T47D (cell line): Measurements from ENCODE around the gene CCNL2.
"Not testable (repeated sequence)": the region's sequence is repeated elsewhere in the genome, so short reads cannot be mapped to it uniquely, and the experiment has no call there.

ENCODE experiments used
- DNase-seq, 2 experiments: peaks; one replicate each; pipeline versions ENCODE4 v3.0.0 to v3.0.0-alpha.2; 2011 to 2012; ENCODE audit warnings: low read depth in 1 of 2, low spot score in 1 of 2
- JUND ChIP-seq: IDR thresholded peaks from 2 replicates; pipeline ENCODE4 v1.6.1; 2012; ENCODE audit warnings: low read depth
- in situ Hi-C: cut with HindIII; loops from 2 replicates; pipeline ENCODE4 v1.10.0; 2016; ENCODE audit warnings: low sequenced_read_pairs, low pct_unique_long_range_greater_than_20kb

CCNL2 gene

GRCh38 chr1:1397839-1398523 is 1.2 kb downstream of the CCNL2 start:
- TF ChIP-seq JUND, result no peak
- no peak for DNase-seq
- in situ Hi-C loops, result no loop called here

GRCh38 chr1:1395166-1395565 is 4.0 kb downstream of the CCNL2 start:
- no peak for TF ChIP-seq JUND
- in situ Hi-C loops, result no loop called here
- no peak for DNase-seq

GRCh38 chr1:1394116-1394515 is 5.0 kb downstream of the CCNL2 start:
- in situ Hi-C loops, result no loop called here
- DNase-seq, result no peak
- no peak for TF ChIP-seq JUND

GRCh38 chr1:1393428-1393827 is 5.7 kb downstream of the CCNL2 start:
- TF ChIP-seq JUND, result no peak
- no peak for DNase-seq
- in situ Hi-C loops, result no loop called here

DNA sequence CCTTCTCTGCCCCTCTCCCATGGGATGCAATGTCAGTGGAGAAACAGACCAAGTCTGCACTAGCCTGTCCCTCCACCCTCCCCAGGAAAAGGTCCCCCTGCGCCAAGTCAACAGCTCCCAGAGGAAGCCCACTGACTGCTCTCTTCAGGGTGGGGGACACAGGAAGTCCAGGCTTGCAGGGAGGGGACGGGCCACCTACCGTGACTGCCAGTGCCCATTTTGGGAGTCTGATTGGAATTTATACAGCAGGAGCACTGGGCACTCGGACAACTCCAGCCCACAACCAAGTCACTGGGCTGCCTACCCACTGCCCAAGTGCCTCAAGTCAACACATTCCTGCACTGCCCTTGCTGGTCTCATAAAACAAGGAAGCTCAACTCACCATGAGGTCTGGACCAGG is 6.1 kb downstream of the CCNL2 start:
- TF ChIP-seq JUND, result no peak
- in situ Hi-C loops, result no loop called here
- no peak for DNase-seq

- no peak for TF ChIP-seq JUND
- in situ Hi-C loops, result no loop called here
- no peak for DNase-seq
These were observed 7.9 kb downstream of the CCNL2 start for GRCh38 chr1:1391225-1391624.

DNA sequence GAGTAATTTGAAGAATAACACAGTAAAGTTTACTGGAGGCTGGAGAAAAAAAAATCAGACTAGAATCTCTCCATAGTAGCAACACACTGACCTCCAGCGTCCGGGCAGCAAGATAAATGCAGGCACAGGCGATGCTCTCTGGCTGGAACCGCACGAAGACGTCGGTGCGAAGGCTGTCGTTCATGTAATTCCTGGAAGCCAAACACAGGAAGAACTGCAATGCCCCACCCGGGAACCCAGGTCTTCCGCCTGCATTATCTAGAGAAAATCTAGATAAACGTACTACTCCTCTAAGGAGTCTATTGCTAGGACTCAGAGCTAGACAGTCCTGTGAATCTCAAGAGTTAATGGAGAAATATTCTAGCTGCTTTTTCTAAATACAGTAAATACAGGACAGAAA is 8.5 kb downstream of the CCNL2 start:
- no peak for DNase-seq
- in situ Hi-C loops, result no loop called here
- no peak for TF ChIP-seq JUND

GRCh38 chr1:1388078-1388472 is 11.1 kb downstream of the CCNL2 start:
- no peak for TF ChIP-seq JUND
- in situ Hi-C loops, result no loop called here
- no peak for DNase-seq

- DNase-seq, result no peak
- TF ChIP-seq JUND, result no peak
- in situ Hi-C loops, result no loop called here
These were observed 11.7 kb downstream of the CCNL2 start for GRCh38 chr1:1387098-1388077.

GRCh38 chr1:1385931-1386330 is 13.2 kb downstream of the CCNL2 start:
- DNase-seq, result no peak
- in situ Hi-C loops, result no loop called here
- TF ChIP-seq JUND, result no peak

DNA sequence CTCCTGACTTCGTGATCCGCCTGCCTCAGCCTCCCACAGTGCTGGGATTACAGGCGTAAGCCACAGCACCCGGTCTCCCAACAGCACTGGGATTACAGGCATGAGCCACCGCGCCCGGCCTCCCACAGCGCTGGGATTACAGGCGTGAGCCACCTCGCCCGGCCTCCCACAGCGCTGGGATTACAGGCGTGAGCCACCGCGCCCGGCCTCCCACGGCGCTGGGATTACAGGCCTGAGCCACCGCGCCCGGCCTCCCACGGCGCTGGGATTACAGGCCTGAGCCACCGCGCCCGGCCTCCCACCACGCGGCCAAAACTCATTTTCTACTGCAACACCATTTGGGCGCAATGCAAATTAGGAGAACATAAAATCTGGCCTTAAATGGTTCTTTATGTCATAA is 13.8 kb downstream of the CCNL2 start:
- in situ Hi-C loops, DNase-seq: not testable (repeated sequence)

DNA sequence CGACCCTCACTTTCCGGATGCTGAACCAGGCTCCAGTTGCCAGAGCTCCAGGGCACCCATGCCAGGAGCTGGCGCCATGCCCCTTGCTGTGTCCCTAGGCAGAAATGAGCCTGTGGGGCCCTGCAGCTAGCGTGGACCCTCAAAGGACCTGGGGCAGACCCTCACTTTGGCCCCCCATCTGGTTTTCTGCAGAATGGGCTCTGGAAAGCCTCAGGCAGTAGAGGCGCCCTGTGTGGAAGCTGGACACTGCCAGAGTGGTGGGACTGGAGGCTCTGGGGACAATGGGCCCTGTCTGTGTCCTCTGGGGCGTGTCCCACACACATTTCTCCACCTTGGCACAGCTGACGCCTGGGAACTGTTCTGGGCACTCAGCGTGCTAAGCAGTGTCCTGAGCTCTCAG is 17.8 kb downstream of the CCNL2 start:
- no peak for TF ChIP-seq JUND
- DNase-seq, result no peak
- in situ Hi-C loops, result no loop called here

GRCh38 chr1:1380860-1381259 is 18.3 kb downstream of the CCNL2 start:
- no peak for DNase-seq
- in situ Hi-C loops, result no loop called here

More at GRCh38 chr1:1380860-1381259, 18.3 kb downstream of the CCNL2 start:
- TF ChIP-seq JUND, result no peak
